Activated B cell treated with CpG ODN at 0.5 μM for 24 hours (primary cell): Measurements from ENCODE around the gene HOXB3. TPM values are rescaled to one million over a fixed set of nuclear protein-coding genes. Genes with fewer than 3 reads are reported as not detected.

ENCODE experiments used
- ATAC-seq: fragments of 200-7000 bp; cut with Tn5 transposase; one replicate; pipeline ENCODE4 v1.10.0; 2021; ENCODE audit warnings: low read depth, mild to moderate bottlenecking, moderate library complexity
- CTCF ChIA-PET: fragments of 350-600 bp; sonication (Branson Sonifier 250); formaldehyde crosslinking; loops from one replicate; lab custom pipeline; 2021; ENCODE audit warnings: antibody characterized with exemption; lab: Charles Lee
- POLR2A ChIA-PET: fragments of 350-600 bp; sonication (Branson Sonifier 250); formaldehyde crosslinking; loops from one replicate; lab custom pipeline; 2021; ENCODE audit warnings: antibody characterized with exemption; lab: Charles Lee
- DNase-seq: peaks from one replicate; pipeline ENCODE4 v3.0.0; 2022
- H3K27ac Mint-ChIP-seq: one replicate; pipeline ENCODE4 v1.8.0; 2020; ENCODE audit warnings: mixed read lengths
- H3K27me3 Mint-ChIP-seq: one replicate; pipeline ENCODE4 v1.8.0; 2021; ENCODE audit warnings: mixed read lengths
- H3K36me3 Mint-ChIP-seq: one replicate; pipeline ENCODE4 v1.8.0; 2021; ENCODE audit warnings: low read depth, mixed read lengths
- H3K4me1 Mint-ChIP-seq: one replicate; pipeline ENCODE4 v1.8.0; 2021; ENCODE audit warnings: mixed read lengths
- H3K4me3 Mint-ChIP-seq: one replicate; pipeline ENCODE4 v1.8.0; 2020; ENCODE audit warnings: mild to moderate bottlenecking, mixed read lengths
- H3K9me3 Mint-ChIP-seq: one replicate; pipeline ENCODE4 v1.8.0; 2020; ENCODE audit warnings: mixed read lengths
- intact Hi-C: fragments of 100-400 bp; cut with micrococcal nuclease; formaldehyde crosslinking; loops from one replicate; pipeline ENCODE4 v1.15.1; 2024
- total RNA-seq: library from RNA; stranded (reverse); gene quantifications from 2 replicates; pipeline ENCODE4 v1.2.3, GENCODE V29; 2022
- TF ChIP-seq, protein P1 (sequence below): fragments of 200-600 bp; IDR thresholded peaks from one replicate; pipeline ENCODE4 v1.8.0; 2022; ENCODE audit warnings: antibody characterized with exemption, mild to moderate bottlenecking

The HOXB3 gene
- total RNA-seq, 1 donor from 2014 or later: 2.6 TPM

DNA sequence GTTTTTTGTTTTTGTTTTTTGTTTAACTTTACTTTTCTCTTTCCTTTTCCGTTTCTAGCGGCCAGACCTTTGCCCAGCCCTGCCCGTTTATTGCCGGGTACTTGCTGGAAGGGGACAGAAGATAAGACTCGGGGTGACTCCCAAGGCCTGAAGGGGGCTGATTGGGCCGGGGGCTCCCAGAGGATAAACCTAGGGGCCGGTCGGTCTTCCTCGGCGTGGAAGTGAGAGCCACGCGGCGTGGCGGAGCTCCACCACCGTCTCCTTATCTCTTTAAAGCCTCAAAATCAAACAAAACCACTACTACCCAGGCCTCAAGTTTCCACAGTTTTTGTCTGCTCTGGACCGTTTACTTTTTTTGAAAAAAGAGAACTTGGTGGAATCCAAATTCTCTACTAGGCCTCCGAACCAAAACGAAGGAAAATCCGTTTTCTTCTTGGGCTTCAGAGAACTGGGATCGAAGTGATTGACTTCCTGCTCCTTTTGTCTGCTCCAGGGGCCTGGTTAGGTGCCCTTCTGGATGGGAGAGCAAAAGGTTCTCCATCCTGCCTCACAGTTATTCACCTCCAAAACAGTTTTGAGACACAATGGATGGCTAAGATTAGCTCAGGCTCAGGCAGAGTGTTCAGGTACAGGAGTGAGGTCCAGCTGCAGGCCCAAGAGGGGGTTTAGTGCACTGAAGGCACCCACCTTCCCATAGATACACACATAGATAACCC is 44.6 kb upstream of the HOXB3 start:
- intact Hi-C loops: no loop called here
- ChIA-PET POLR2A (no interaction called here), CTCF (no interaction called here)
- Mint-ChIP-seq H3K27ac (no peak overlapping the region), H3K4me1 (peaks cover 3% of the 10 kb centered on the region), H3K27me3 (peaks cover 78% of the 10 kb centered on the region), H3K36me3 (no peaks in the 10 kb centered on the region), H3K4me3 (peak overlapping the region; percentile 35), H3K9me3 (no peaks in the 10 kb centered on the region)
- ATAC-seq: no peak
- TF ChIP-seq, protein P1, sequence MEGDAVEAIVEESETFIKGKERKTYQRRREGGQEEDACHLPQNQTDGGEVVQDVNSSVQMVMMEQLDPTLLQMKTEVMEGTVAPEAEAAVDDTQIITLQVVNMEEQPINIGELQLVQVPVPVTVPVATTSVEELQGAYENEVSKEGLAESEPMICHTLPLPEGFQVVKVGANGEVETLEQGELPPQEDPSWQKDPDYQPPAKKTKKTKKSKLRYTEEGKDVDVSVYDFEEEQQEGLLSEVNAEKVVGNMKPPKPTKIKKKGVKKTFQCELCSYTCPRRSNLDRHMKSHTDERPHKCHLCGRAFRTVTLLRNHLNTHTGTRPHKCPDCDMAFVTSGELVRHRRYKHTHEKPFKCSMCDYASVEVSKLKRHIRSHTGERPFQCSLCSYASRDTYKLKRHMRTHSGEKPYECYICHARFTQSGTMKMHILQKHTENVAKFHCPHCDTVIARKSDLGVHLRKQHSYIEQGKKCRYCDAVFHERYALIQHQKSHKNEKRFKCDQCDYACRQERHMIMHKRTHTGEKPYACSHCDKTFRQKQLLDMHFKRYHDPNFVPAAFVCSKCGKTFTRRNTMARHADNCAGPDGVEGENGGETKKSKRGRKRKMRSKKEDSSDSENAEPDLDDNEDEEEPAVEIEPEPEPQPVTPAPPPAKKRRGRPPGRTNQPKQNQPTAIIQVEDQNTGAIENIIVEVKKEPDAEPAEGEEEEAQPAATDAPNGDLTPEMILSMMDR: no peak
- DNase-seq: no peak

DNA sequence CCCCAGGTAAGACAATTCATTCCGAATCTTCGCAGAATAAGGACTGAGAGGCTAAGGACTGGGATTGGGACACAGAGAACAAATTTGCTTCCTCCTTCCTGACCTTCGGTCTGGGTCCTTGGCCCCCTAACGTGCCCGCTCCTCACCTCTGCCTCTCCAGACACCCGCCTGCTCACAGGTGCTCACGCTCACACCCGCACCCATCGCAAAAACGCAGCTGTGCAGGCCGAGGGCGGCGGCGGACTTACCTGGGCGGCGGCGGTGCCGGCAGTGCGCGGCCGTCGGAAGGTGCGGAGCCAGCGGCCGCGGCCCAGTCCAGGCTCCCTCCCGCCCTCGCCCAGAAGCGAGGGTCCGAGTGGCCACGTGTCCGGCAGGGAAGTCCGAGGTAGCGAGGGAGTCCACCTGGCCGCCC is 43.2 kb upstream of the HOXB3 start:
- TF ChIP-seq, protein P1: no peak
- no peaks in the 10 kb centered on the region for H3K9me3 Mint-ChIP-seq
- no peak overlapping the region for H3K27ac Mint-ChIP-seq
- DNase-seq (no peak), ATAC-seq (no peak)
- CTCF ChIA-PET: interaction anchor here (1.7 kb wide), 1 partner anchor 11 kb away, joined by 9 read pairs; no protein-coding TSS in a partner anchor
- H3K4me3 Mint-ChIP-seq: no peak overlapping the region
- no peaks in the 10 kb centered on the region for H3K36me3 Mint-ChIP-seq
- peaks cover 83% of the 10 kb centered on the region for H3K27me3 Mint-ChIP-seq
- intact Hi-C loops: no loop called here
- POLR2A ChIA-PET: no interaction called here
- peaks cover 3% of the 10 kb centered on the region for H3K4me1 Mint-ChIP-seq

DNA sequence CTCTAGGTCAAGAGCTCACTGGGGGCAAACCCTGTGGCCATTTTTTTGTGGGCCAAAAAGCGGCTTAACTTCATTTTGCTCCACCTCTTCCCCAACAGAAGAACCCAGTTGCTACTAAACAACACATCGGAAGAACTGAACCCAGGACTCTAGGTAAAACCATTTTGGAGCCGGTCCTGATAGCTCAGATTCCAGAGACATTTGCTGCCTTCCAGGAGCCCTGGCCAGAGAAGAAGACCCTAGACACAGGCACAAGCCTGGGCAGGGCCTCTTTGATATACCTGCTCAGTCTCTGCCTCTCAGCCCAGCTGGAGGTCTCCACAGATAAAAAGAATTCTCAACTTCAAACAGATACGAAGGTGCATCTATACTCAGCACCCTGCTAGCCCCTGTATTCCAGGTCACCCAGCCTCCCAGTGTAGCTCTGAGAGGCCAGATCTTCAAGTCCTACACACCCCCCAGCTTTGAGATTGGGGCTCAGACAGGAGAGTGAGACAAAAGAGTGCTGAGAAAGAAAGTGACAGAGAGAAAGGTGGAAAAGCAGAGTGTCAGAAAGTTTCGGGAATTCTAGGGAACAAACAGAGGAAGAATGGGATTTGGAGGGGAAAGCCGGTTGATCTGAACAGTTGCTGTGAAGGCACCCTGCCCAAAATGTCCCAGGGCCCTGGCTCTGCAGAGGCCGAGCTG is 42.7 kb upstream of the HOXB3 start:
- ChIA-PET POLR2A (interaction anchor here (0.6 kb wide), 1 partner anchor 1051 kb away, joined by 5 read pairs; no protein-coding TSS in a partner anchor), CTCF (interaction anchor here (1.6 to 1.7 kb wide), 2 partner anchors 10 to 14 kb away, joined by 6 to 9 read pairs; no protein-coding TSS in a partner anchor)
- H3K27ac Mint-ChIP-seq: no peak overlapping the region
- H3K9me3 Mint-ChIP-seq: no peaks in the 10 kb centered on the region
- peaks cover 85% of the 10 kb centered on the region for H3K27me3 Mint-ChIP-seq
- no peak overlapping the region for H3K4me3 Mint-ChIP-seq
- intact Hi-C loops: no loop called here
- no peak for ATAC-seq
- no peak for DNase-seq
- H3K36me3 Mint-ChIP-seq: no peaks in the 10 kb centered on the region
- H3K4me1 Mint-ChIP-seq: peaks cover 3% of the 10 kb centered on the region
- TF ChIP-seq, protein P1: no peak

DNA sequence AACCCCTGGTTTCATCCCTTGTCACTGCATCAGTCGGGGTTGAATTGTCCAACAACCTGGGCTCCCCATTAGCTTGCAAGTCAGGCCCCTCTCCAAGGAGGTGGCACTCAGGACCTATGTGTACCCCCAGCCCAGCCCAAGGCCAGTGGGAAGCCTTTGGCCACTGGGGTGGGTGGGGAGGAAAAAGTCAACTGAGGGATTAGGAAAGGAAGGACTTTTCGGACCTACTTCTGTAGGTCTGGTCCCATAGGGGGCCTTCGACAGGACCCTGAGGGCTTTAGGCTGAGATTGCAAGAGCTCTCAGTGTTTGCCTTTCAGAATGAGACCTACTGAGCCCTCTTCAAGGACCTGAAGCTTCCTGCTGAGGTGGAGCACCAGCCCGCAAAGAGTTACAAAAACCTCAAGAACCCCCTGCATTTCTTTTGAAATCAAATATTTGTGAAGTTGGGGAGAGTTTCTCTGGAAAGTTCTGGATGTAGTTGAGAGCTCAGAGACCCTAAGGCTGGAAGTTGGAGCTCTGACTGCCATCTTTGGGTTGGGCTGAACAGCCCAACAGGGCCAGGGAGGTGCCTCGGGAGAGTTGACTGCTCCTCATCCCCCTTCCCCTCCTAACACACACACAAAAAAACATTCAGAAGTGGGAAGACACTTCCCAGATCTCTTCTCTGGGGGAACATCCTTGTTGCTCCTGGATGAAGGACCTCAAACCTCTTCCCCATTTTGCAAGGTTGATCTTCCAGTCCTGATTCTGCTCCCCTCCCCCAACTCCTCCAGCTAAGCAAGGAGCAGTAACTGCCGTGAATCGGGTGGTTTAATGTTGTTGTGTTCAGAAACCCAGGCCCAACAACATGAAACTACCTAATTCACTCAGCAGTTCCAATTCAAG is 41.9 kb upstream of the HOXB3 start:
- peaks cover 84% of the 10 kb centered on the region for H3K27me3 Mint-ChIP-seq
- peak; percentile 4 for DNase-seq
- H3K4me1 Mint-ChIP-seq: peaks cover 4% of the 10 kb centered on the region
- ChIA-PET POLR2A (interaction anchor here (0.6 kb wide), 1 partner anchor 1051 kb away, joined by 5 read pairs; no protein-coding TSS in a partner anchor), CTCF (interaction anchor here (1.6 to 1.7 kb wide), 2 partner anchors 9 to 13 kb away, joined by 6 to 9 read pairs; no protein-coding TSS in a partner anchor)
- H3K36me3 Mint-ChIP-seq: no peaks in the 10 kb centered on the region
- H3K27ac Mint-ChIP-seq: no peak overlapping the region
- no peak for ATAC-seq
- no peak overlapping the region for H3K4me3 Mint-ChIP-seq
- H3K9me3 Mint-ChIP-seq: no peaks in the 10 kb centered on the region
- intact Hi-C loops: no loop called here
- TF ChIP-seq, protein P1: no peak
